Measurements from ENCODE around the gene FBXL13. TPM values are rescaled to one million over a fixed set of nuclear protein-coding genes. Genes with fewer than 3 reads are reported as not detected.
"Not testable (repeated sequence)": the region's sequence is repeated elsewhere in the genome, so short reads cannot be mapped to it uniquely, and the experiment has no call there.

The FBXL13 gene
- polyA plus RNA-seq, 1 donor from 2014 or later = 0.15 TPM

DNA sequence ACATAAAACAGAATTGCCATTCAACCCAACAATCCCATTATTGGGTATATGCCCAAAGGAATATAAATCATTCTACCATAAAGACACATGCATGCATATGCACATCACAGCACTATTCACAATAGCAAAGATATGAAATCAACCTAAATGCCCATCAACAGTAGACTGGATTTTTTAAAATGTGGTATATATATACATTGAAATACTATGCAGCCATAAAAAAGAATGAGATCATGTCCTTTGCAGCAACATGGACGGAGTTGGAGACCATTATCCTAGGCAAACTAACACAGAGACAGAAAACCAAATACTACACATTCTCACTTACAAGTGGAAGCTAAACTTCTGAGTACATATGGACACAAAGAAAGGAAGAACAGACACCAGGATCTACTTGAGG lies 51.0 kb downstream of the FBXL13 start:
- not testable (repeated sequence) for H3K4me3 Mint-ChIP-seq, H3K36me3 Mint-ChIP-seq, H3K27me3 Mint-ChIP-seq, H3K4me1 Mint-ChIP-seq, H3K27ac Mint-ChIP-seq
- H3K9me3 Mint-ChIP-seq = peaks cover 0 to 11% (median 6%) of the 10 kb centered on the region in 3 donors

DNA sequence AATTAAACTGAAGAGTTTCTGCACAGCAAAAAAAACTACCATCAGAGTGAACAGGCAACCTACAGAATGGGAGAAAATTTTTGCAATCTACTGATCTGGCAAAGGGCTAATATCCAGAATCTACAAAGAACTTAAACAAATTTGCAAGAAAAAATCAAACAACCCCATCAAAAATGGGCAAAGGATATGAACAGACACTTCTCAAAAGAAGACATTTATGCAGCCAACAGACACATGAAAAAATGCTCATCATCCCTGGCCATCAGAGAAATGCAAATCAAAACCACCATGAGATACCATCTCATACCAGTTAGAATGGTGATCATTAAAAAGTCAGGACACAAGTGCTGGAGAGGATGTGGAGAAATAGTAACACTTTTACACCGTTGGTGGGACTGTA lies 53.1 kb downstream of the FBXL13 start:
- not testable (repeated sequence) for H3K27me3 Mint-ChIP-seq, H3K4me1 Mint-ChIP-seq, H3K27ac Mint-ChIP-seq, H3K4me3 Mint-ChIP-seq, H3K36me3 Mint-ChIP-seq
- H3K9me3 Mint-ChIP-seq = peaks cover 0 to 12% (median 11%) of the 10 kb centered on the region in 3 donors

DNA sequence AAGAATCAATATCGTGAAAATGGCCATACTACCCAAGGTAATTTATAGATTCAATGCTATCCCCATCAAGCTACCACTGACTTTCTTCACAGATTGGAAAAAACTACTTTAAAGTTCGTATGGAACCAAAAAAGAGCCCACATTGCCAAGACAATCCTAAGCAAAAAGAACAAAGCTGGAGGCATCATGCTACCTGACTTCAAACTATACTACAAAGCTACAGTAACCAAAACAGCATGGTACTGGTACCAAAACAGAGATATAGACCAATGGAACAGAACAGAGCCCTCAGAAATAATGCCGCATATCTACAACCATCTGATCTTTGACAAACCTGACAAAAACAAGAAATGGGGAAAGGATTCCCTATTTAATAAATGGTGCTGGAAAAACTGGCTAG lies 53.7 kb downstream of the FBXL13 start:
- not testable (repeated sequence) for H3K4me1 Mint-ChIP-seq, H3K27ac Mint-ChIP-seq, H3K27me3 Mint-ChIP-seq, H3K36me3 Mint-ChIP-seq
- Mint-ChIP-seq H3K9me3 (peaks cover 0 to 12% (median 11%) of the 10 kb centered on the region in 3 donors), H3K4me3 (peak overlapping the region in 1 of 4 donors; percentile 43)

DNA sequence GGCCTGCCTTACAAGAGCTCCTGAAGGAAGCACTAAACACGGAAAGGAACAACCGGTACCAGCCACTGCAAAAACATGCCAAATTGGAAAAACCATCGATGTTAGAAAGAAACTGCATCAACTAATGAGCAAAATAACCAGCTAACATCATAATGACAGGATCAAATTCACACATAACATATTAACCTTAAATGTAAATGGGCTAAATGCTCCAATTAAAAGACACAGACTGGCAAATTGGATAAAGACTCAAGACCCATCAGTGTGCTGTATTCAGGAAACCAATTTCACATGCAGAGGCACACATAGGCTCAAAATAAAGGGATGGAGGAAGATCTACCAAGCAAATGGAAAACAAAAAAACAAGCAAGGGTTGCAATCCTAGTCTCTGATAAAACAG lies 56.3 kb downstream of the FBXL13 start:
- H3K27ac Mint-ChIP-seq, H3K4me3 Mint-ChIP-seq: not testable (repeated sequence)
- H3K9me3 Mint-ChIP-seq = peaks cover 1 to 15% (median 11%) of the 10 kb centered on the region in 3 donors

DNA sequence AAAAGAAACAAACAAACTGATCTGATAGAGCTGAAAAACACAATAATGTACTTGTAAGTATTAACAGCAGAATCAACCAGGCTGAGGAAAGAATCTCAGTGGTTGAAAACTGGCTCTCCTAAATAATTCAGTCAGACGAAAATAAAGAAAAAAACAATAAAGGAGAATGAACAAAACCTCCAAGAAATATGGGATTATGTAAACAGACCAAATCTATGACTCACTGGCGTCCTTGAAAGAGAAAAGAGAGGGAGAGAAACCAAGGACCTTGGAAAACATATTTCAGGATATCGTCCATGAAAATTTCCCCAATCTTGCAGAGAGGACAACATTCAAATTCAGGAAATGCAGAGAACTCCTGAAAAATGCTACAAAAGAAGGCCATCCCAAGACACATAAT lies 62.9 kb downstream of the FBXL13 start:
- Mint-ChIP-seq H3K36me3 (peaks cover 2% of the 10 kb centered on the region), H3K27me3 (no peaks in the 10 kb centered on the region), H3K9me3 (peaks cover 1 to 7% (median 4%) of the 10 kb centered on the region in 3 donors), H3K27ac (no peak overlapping the region), H3K4me3 (no peak overlapping the region), H3K4me1 (peaks cover 18 to 31% (median 27%) of the 10 kb centered on the region in 3 donors)

More for the DNA sequence above, 56.3 kb downstream of the FBXL13 start:
- not testable (repeated sequence) for H3K27me3 Mint-ChIP-seq, H3K4me1 Mint-ChIP-seq, H3K36me3 Mint-ChIP-seq

DNA sequence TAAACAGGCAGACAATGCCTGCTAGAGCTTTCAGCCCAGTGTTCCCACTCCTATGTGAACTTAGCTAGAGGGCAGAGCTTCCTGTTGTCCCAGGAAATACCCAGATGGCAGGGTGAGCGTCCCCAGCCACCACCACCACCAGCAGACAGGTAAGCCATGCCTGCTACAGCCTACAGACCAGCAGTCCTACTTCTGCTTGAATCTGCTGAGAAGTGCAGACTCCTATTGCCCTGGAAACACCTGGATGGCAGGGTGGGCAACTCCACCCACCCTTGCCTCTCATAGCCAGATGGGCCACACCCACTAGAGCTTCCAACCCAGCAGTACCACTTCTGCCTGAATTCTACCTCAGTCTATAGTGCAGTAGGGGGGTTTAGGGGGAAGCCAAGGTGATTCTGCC lies 64.4 kb downstream of the FBXL13 start:
- no peaks in the 10 kb centered on the region for H3K27me3 Mint-ChIP-seq
- H3K36me3 Mint-ChIP-seq = peaks cover under 1% of the 10 kb centered on the region
- H3K4me1 Mint-ChIP-seq = peaks cover 18 to 31% (median 27%) of the 10 kb centered on the region in 3 donors
- peak overlapping the region; percentile 71 to 94 (median 80) for H3K27ac Mint-ChIP-seq
- peaks cover 4 to 7% (median 6%) of the 10 kb centered on the region in 3 donors for H3K9me3 Mint-ChIP-seq
- H3K4me3 Mint-ChIP-seq = peak overlapping the region; percentile 56 to 86 (median 80)

DNA sequence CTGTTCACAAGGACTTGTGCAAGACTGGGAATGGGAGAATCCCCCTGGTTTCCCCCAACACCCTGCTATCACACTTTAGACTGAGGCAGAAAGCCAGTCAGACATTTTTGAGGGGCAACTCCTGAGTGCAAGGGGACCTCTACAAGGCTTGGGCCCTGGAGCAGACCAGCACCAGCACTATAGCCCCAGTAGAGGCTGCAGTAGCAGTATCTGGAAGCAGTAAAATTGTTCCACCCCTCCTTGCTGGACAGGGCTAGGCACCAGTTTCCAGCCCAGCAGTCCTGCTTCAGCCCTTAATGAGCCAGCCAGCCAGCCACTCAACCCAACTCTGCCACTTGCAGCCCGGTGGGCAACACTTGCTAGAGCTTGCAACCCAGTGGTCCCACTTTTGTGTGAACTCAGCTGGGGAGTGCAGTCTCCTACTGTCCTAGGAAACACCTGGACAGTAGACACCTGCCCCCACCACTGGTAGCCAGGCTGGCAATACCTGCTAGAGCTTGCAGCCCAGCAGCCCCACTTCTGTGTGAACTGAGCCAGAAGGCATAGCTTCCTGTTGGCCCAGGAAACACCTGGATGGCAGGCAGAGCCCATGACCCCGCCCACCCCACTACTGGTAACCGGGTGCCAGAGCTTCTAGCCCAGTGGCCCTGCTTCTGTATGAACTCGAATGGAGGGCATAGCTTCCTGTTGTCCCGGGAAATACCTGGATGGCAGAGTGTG lies 65.0 kb downstream of the FBXL13 start:
- H3K4me3 Mint-ChIP-seq = peak overlapping the region; percentile 56 to 86 (median 80)
- H3K4me1 Mint-ChIP-seq = peaks cover 18 to 31% (median 24%) of the 10 kb centered on the region in 3 donors
- H3K9me3 Mint-ChIP-seq = peaks cover 6 to 7% (median 7%) of the 10 kb centered on the region in 3 donors
- H3K27me3 Mint-ChIP-seq = no peaks in the 10 kb centered on the region
- H3K27ac Mint-ChIP-seq = peak overlapping the region; percentile 50 to 94 (median 80)
- H3K36me3 Mint-ChIP-seq = peaks cover 2% of the 10 kb centered on the region

DNA sequence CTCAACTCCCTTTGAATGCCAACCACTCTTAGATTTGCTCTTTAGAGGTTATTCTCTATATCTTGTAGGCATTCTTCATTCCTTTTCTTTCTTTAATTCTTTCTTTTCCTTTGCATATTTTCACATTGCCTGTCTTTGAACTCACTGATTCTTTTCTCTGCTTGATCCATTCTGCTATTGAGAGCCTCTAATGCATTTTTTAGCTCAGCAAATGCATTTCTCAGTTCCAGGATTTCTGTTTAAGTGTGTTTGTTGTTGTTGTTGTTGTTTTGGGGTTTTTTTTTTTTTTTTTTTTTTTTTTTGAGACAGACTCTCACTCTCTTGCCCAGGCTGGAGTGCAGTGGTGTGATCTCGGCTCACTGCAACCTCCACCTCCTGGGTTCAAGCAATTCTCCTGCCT lies 71.6 kb downstream of the FBXL13 start:
- Mint-ChIP-seq H3K9me3 (peaks cover 9 to 25% (median 22%) of the 10 kb centered on the region in 3 donors), H3K27me3 (no peaks in the 10 kb centered on the region), H3K4me3 (no peak overlapping the region), H3K4me1 (peaks cover 1 to 5% (median 3%) of the 10 kb centered on the region in 3 donors), H3K27ac (no peak overlapping the region), H3K36me3 (peaks cover 5% of the 10 kb centered on the region)

DNA sequence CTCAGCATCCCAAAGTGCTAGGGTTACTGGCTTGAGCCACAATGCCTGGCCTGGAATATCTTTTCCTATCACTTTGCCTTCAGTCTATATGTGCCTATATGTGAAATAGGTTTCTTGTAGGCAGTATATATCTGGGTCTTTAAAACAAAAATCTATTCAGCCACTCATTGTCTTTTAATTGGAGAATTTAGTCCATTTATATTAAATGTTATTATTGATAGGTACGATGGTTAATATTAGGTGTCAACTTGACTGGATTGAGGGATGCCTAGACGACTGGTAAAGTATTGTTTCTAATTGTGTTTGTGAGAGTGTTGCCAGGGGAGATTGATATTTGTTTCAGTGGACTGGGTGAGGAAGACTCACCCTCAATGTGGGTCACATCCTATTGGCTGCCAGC lies 73.4 kb downstream of the FBXL13 start:
- Mint-ChIP-seq H3K27ac (no peak overlapping the region), H3K4me1 (peaks cover 0 to 1% (median 0%) of the 10 kb centered on the region in 3 donors), H3K9me3 (peaks cover 11 to 22% (median 21%) of the 10 kb centered on the region in 3 donors), H3K27me3 (no peaks in the 10 kb centered on the region), H3K4me3 (peak overlapping the region in 1 of 4 donors; percentile 20), H3K36me3 (peaks cover 5% of the 10 kb centered on the region)

DNA sequence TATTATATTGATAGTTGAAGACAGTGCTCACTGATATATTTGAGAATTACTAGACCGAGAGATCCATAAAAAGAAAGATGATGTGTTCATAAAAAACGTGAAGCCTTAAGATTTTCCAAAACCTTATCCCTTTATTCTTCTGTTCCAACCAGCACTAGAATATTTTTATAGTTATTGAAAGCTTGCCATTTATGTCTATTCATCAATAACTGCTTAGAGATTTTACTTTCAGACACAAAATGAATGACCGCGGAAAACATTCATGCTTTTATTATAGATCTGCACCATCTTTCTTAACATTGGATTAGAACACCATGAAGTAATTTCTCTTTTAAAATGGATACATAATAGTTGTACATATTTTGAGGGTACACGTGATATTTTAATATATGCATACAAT lies 77.6 kb downstream of the FBXL13 start:
- no peaks in the 10 kb centered on the region for H3K36me3 Mint-ChIP-seq

DNA sequence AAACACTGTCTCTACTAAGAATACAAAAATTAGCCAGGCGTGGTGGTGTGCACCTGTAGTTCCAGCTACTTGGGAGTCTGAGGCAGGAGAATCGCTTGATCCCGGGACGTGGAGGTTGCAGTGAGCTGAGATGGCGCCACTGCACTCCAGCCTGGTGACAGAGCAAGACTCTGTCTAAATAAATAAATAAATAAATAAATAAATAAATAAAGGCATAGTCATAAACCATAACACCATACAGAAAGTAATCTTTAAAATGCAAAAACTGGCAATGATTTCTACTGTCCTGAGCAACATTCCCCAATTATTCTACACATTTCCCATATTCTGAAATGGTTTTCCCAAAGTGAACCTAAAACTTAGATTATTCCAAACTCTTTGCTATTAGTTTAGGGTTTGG lies 79.0 kb downstream of the FBXL13 start:
- not testable (repeated sequence) for H3K4me1 Mint-ChIP-seq, H3K36me3 Mint-ChIP-seq, H3K27ac Mint-ChIP-seq, H3K27me3 Mint-ChIP-seq, H3K9me3 Mint-ChIP-seq, H3K4me3 Mint-ChIP-seq

More for the DNA sequence above, 77.6 kb downstream of the FBXL13 start:
- H3K4me1 Mint-ChIP-seq = no peaks in the 10 kb centered on the region
- no peak overlapping the region for H3K4me3 Mint-ChIP-seq
- H3K27ac Mint-ChIP-seq = no peak overlapping the region
- peaks cover 7 to 9% (median 8%) of the 10 kb centered on the region in 3 donors for H3K9me3 Mint-ChIP-seq
- peaks cover 2% of the 10 kb centered on the region for H3K27me3 Mint-ChIP-seq

DNA sequence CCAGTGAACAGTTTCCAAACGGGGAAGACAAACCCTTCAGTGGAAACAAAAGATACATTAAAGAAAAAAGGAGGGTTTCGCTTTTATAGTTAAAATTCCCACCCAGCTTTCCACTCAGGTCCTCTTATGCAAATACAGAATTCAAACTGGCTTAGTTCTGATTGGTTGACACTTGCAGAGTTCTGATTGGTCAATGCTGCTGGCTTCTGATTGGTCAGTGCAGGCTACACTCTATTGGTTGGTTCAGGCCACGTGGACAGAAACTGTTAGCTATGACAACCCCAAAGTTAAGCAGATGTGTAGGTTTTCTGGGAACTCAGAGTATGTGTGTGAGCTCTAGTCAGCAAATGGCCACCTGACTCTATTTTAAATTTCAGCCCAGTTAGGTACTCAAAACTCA lies 80.0 kb downstream of the FBXL13 start:
- no peak overlapping the region for H3K4me3 Mint-ChIP-seq
- no peak overlapping the region for H3K27ac Mint-ChIP-seq
- H3K27me3 Mint-ChIP-seq = peaks cover 3% of the 10 kb centered on the region
- H3K36me3 Mint-ChIP-seq = no peaks in the 10 kb centered on the region
- peaks cover 0 to 3% (median 0%) of the 10 kb centered on the region in 3 donors for H3K9me3 Mint-ChIP-seq
- H3K4me1 Mint-ChIP-seq = no peaks in the 10 kb centered on the region

DNA sequence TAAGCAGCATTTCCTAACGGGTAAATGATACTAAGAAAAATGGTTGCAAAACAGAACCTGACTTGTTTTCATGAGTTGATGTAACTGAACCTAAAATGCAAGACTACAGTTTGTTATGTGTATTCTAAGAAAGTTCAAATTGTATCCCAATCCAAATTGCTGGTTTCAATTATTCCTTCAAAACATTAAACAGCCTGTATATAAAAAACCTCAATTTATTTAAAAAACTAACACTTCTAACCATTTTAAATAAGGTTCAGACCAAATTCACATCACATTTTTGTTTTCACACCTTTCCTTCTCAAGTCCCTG lies 80.9 kb downstream of the FBXL13 start:
- Mint-ChIP-seq H3K9me3 (peaks cover 0 to 3% (median 0%) of the 10 kb centered on the region in 3 donors), H3K4me1 (peaks cover 4 to 6% (median 6%) of the 10 kb centered on the region in 3 donors), H3K36me3 (no peaks in the 10 kb centered on the region), H3K4me3 (no peak overlapping the region), H3K27me3 (peaks cover 3% of the 10 kb centered on the region), H3K27ac (no peak overlapping the region)

DNA sequence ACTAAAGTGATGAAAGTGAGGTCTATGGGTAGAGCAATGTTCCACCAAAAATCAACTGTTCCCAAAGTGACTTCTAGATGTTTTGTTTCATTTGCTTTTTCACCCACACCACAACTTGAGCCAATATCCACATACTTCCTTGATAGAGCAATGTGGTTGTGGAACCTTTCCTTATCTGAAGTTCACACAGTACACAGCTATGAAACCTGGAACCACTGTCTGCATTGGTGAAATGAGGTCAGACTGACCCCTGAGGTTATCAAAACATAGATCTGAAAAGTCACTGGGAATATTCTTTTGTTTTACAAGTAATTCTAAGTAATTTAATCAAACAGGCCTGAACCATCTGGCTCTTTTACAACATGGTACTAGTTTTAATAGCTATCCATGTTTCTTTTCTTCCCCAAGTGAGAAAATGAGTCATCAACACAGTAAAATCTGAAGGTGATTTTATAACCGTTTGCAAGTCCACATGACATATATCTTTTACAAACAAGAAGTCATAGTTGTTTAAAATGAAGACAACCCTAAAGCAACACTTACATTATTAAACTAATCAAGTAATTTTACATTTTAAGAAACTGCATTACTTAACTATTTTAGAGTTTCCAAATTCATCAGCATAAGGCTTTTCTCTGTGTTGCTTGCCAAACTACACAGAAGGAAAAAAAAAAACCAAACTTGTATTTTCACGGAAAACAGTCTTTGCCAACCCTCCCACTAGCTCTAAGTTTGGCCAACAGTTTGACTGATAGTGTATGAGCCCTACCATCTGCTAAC lies 81.5 kb downstream of the FBXL13 start:
- H3K4me1 Mint-ChIP-seq = peaks cover 4 to 10% (median 8%) of the 10 kb centered on the region in 3 donors

DNA sequence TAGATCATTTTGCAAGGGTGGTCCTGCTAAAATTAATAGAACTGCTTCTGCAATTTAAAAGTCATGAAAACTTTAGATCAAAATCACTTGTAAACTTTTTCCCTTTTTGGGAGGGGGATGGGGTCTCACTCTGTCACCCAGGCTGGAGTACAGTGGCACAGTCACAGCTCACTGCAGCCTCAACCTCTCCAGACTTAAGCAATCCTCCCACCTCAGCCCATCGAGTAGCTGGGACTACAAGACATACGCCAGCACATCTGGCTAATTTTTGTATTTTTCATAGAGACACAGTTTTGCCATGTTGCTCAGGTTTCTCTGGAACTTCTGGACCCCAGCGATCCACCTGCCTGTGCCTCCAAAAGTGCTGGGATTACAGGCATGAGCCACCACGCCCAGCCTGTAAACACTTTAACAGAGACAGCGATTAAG lies 82.1 kb downstream of the FBXL13 start:
- H3K9me3 Mint-ChIP-seq = peaks cover 0 to 2% (median 0%) of the 10 kb centered on the region in 3 donors
- H3K27me3 Mint-ChIP-seq = peaks cover 3% of the 10 kb centered on the region

More for the DNA sequence above, 81.5 kb downstream of the FBXL13 start:
- H3K27ac Mint-ChIP-seq = no peak overlapping the region
- H3K9me3 Mint-ChIP-seq = peaks cover 0 to 3% (median 0%) of the 10 kb centered on the region in 3 donors
- H3K27me3 Mint-ChIP-seq = peaks cover 3% of the 10 kb centered on the region
- no peak overlapping the region for H3K4me3 Mint-ChIP-seq
- no peaks in the 10 kb centered on the region for H3K36me3 Mint-ChIP-seq

More for the DNA sequence above, 82.1 kb downstream of the FBXL13 start:
- H3K36me3 Mint-ChIP-seq = no peaks in the 10 kb centered on the region
- no peak overlapping the region for H3K27ac Mint-ChIP-seq
- peaks cover 4 to 10% (median 8%) of the 10 kb centered on the region in 3 donors for H3K4me1 Mint-ChIP-seq
- H3K4me3 Mint-ChIP-seq = no peak overlapping the region

Data from IgD-negative memory B cell (primary cell).